Measurements from ENCODE around the gene UGT1A10. TPM values are rescaled to one million over a fixed set of nuclear protein-coding genes. Genes with fewer than 3 reads are reported as not detected.

The UGT1A10 gene
- total RNA-seq, 1 donor from 2014 or later: not detected

DNA sequence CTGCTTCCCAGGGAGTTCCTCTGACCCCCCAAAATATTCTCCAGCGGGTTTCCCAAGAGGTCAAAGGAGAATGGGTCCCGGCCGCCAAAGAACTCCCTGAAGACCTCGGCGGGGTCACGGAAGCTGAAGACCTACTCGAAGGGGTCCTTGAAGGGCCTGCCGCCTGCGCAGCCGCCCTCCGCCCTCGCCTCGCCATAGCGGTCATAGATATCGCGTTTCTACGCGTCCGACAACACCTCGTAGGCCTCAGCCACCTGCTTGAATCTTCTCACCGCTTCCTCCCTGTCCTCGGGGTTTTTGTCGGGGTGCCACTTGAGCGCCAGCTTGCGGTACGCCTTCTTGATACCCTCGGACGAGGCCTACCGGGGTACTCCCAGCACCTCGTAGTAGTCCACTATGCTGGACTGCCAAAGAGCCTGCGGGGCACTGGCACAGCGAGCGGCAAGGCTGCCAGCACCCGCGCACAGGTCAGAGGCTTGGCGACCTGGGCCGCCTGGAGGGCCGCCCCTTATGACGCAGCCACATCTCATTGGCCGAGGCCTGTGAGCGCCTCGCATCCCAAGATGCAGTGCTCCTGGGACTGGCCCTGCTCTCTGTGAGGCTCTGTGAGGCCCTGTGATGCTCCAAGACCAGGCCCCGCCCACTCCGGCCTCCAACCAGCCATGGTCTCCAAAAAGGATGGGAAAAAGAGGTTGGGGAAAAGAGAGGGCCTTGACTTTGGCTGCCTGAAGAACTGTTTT, 118.8 kb downstream of the UGT1A10 start:
- TF ChIP-seq, protein P1, sequence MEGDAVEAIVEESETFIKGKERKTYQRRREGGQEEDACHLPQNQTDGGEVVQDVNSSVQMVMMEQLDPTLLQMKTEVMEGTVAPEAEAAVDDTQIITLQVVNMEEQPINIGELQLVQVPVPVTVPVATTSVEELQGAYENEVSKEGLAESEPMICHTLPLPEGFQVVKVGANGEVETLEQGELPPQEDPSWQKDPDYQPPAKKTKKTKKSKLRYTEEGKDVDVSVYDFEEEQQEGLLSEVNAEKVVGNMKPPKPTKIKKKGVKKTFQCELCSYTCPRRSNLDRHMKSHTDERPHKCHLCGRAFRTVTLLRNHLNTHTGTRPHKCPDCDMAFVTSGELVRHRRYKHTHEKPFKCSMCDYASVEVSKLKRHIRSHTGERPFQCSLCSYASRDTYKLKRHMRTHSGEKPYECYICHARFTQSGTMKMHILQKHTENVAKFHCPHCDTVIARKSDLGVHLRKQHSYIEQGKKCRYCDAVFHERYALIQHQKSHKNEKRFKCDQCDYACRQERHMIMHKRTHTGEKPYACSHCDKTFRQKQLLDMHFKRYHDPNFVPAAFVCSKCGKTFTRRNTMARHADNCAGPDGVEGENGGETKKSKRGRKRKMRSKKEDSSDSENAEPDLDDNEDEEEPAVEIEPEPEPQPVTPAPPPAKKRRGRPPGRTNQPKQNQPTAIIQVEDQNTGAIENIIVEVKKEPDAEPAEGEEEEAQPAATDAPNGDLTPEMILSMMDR (IDR thresholded peaks at IDR 0.05; ENCODE audit: insufficient read depth, low read length, severe bottlenecking): no peak
- Histone ChIP-seq H3K27me3 (ENCODE audit: control insufficient read depth, insufficient read depth, low read length) (no peaks in the 10 kb centered on the region), H3K4me3 (ENCODE audit: low read depth, low read length) (no peak overlapping the region), H3K36me3 (ENCODE audit: control insufficient read depth, insufficient read depth, low read length) (peaks cover 5% of the 10 kb centered on the region)
- no peak for DNase-seq (ENCODE audit: low read depth)
- no peak for FAIRE-seq

DNA sequence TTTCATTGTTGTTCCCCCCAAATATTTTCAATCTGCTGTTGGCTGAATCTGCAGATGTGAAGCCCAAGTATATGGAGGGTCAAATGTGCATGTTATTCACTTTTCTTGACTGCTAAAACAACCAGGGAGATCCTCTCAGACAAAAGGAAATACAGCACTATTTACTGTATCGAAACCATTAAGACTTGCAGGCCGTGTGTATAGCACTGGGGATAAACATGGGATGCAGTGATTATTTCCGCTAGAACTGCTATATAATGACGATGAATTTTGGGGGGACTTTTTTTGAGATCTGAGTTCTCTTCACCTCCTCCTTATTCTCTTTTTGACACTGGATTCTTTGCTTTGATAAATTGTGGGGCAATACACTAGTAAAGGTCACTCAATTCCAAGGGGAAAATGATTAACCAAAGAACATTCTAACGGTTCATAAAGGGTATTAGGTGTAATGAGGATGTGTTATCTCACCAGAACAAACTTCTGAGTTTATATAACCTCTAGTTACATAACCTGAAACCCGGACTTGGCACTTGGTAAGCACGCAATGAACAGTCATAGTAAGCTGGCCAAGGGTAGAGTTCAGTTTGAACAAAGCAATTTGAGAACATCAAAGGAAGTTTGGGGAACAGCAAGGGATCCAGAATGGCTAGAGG, 120.3 kb downstream of the UGT1A10 start:
- Histone ChIP-seq H3K27me3 (ENCODE audit: control insufficient read depth, insufficient read depth, low read length) (no peaks in the 10 kb centered on the region), H3K36me3 (ENCODE audit: control insufficient read depth, insufficient read depth, low read length) (peaks cover 5% of the 10 kb centered on the region), H3K4me3 (ENCODE audit: low read depth, low read length) (no peak overlapping the region)
- TF ChIP-seq, protein P1 (IDR thresholded peaks at IDR 0.05; ENCODE audit: insufficient read depth, low read length, severe bottlenecking): no peak
- no peak for FAIRE-seq
- no peak for DNase-seq (ENCODE audit: low read depth)

DNA sequence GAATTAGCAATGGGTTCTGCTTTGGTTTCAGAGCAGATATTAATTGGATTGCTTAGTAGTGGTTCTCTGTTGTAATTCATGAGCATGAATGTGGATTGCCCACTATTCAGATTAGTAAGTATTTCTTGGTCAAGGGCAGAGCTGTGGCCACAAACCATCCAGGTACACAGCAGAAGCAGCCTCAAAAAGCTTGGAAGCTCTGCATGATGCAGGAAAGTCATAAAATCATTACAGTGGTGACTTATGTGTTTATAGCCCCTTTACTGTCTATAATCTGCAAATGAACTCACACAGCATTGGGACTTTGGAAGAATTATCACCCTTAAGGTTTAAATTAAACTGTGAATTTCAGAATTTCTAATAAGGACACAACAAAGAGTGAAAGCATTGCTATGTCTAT, 121.9 kb downstream of the UGT1A10 start:
- Histone ChIP-seq H3K36me3 (ENCODE audit: control insufficient read depth, insufficient read depth, low read length) (peaks cover 5% of the 10 kb centered on the region), H3K27me3 (ENCODE audit: control insufficient read depth, insufficient read depth, low read length) (no peaks in the 10 kb centered on the region), H3K4me3 (ENCODE audit: low read depth, low read length) (no peak overlapping the region)
- no peak for FAIRE-seq
- DNase-seq (ENCODE audit: low read depth): no peak
- TF ChIP-seq, protein P1 (IDR thresholded peaks at IDR 0.05; ENCODE audit: insufficient read depth, low read length, severe bottlenecking): no peak

DNA sequence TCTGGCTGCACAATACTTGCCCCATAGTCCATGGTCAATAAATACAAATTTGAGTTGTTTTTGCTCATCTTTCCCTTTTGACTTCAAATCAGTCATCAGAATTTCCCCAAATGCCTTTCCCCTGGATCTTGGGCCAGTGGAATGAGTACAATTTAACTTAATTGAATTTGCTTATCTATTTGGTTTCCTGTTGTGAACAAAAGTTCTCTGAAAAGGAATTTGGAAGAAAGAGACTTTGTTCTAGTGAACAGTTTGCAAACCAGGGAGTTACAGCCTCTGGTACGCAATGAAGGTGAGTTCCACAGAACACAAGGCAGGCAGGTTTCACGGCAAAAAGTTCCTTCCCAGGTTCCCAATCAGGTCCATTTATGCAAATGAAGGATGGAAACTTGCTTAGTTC, 122.6 kb downstream of the UGT1A10 start:
- FAIRE-seq: no peak
- Histone ChIP-seq H3K36me3 (ENCODE audit: control insufficient read depth, insufficient read depth, low read length) (peaks cover 5% of the 10 kb centered on the region), H3K4me3 (ENCODE audit: low read depth, low read length) (no peak overlapping the region), H3K27me3 (ENCODE audit: control insufficient read depth, insufficient read depth, low read length) (no peaks in the 10 kb centered on the region)
- DNase-seq (ENCODE audit: low read depth): no peak
- TF ChIP-seq, protein P1 (IDR thresholded peaks at IDR 0.05; ENCODE audit: insufficient read depth, low read length, severe bottlenecking): no peak

DNA sequence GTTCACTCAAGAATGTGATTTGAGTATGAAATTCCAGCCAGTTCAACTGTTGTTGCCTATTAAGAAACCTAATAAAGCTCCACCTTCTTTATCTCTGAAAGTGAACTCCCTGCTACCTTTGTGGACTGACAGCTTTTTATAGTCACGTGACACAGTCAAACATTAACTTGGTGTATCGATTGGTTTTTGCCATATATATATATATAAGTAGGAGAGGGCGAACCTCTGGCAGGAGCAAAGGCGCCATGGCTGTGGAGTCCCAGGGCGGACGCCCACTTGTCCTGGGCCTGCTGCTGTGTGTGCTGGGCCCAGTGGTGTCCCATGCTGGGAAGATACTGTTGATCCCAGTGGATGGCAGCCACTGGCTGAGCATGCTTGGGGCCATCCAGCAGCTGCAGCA, 123.8 kb downstream of the UGT1A10 start, which contains the start of gene UGT1A1:
Gene UGT1A1, plus strand, starts transcription at position 228 of the 400 bp plus-strand sequence. Its CDS starts 18 bp downstream, at position 246.
- FAIRE-seq (no peak), DNase-seq (ENCODE audit: low read depth) (no peak)
- no peaks in the 10 kb centered on the region for H3K27me3 ChIP-seq (ENCODE audit: control insufficient read depth, insufficient read depth, low read length)
- H3K36me3 ChIP-seq (ENCODE audit: control insufficient read depth, insufficient read depth, low read length): peaks cover 6% of the 10 kb centered on the region
- no peak within 1 kb of the TSS for H3K4me3 ChIP-seq (ENCODE audit: low read depth, low read length)
- TF ChIP-seq, protein P1 (IDR thresholded peaks at IDR 0.05; ENCODE audit: insufficient read depth, low read length, severe bottlenecking): no peak

Measured in bronchial epithelial cell (primary cell).